HL-60 (cell line): Measurements from ENCODE around the gene IL1RN.

Experiments
- DNase-seq, 2 experiments: peaks; one replicate each; pipeline ENCODE4 v3.0.0-alpha.2; 2010 to 2020; ENCODE audit warnings: low read depth in 1 of 2, low spot score in 1 of 2
- H3K27ac ChIP-seq: fragments of 250-450 bp; sonication (Bioruptor Pico); replicated peaks from 2 replicates; pipeline ENCODE4 v1.5.1; 2020; ENCODE audit warnings: mild to moderate bottlenecking, moderate library complexity
- H3K27me3 ChIP-seq: fragments of 250-450 bp; sonication (Bioruptor Pico); 2 replicates; pipeline ENCODE4 v1.5.1; 2021; ENCODE audit warnings: mild to moderate bottlenecking, moderate library complexity; ENCODE audit not compliant: insufficient read depth, poor library complexity, severe bottlenecking
- H3K4me3 ChIP-seq: replicated peaks from 2 replicates; pipeline ENCODE4 v1.5.1; 2011; ENCODE audit warnings: mild to moderate bottlenecking, control low read depth, low read length; ENCODE audit not compliant: insufficient read depth
- CTCF ChIP-seq: IDR thresholded peaks from one replicate; pipeline ENCODE4 v1.5.1; 2011; ENCODE audit warnings: low read length, control low read depth, inconsistent platforms; ENCODE audit not compliant: insufficient read depth
- GABPA ChIP-seq: IDR thresholded peaks from 2 replicates; pipeline ENCODE4 v1.6.1; 2012; ENCODE audit warnings: low read depth
- POLR2AphosphoS5 ChIP-seq: IDR thresholded peaks from 2 replicates; pipeline ENCODE4 v1.6.1; 2012; ENCODE audit warnings: low read depth
- SPI1 ChIP-seq: IDR thresholded peaks from 2 replicates; pipeline ENCODE4 v1.6.1; 2012; ENCODE audit warnings: low read depth, mild to moderate bottlenecking, borderline replicate concordance
- TF ChIP-seq, protein P1 (sequence below): IDR thresholded peaks from 2 replicates; pipeline ENCODE4 v1.6.1; 2012; ENCODE audit warnings: low read depth; ENCODE audit not compliant: insufficient replicate concordance

The IL1RN gene

GRCh38 chr2:113133704-113134598 is 6.6 kb downstream of the IL1RN start:
- no peak overlapping the region for H3K4me3 ChIP-seq
- H3K27ac ChIP-seq: no peak overlapping the region
- no peaks in the 10 kb centered on the region for H3K27me3 ChIP-seq
- TF ChIP-seq CTCF: no peak
- no peak for TF ChIP-seq POLR2AphosphoS5
- TF ChIP-seq SPI1: no peak
- no peak for TF ChIP-seq GABPA
- TF ChIP-seq, protein P1, sequence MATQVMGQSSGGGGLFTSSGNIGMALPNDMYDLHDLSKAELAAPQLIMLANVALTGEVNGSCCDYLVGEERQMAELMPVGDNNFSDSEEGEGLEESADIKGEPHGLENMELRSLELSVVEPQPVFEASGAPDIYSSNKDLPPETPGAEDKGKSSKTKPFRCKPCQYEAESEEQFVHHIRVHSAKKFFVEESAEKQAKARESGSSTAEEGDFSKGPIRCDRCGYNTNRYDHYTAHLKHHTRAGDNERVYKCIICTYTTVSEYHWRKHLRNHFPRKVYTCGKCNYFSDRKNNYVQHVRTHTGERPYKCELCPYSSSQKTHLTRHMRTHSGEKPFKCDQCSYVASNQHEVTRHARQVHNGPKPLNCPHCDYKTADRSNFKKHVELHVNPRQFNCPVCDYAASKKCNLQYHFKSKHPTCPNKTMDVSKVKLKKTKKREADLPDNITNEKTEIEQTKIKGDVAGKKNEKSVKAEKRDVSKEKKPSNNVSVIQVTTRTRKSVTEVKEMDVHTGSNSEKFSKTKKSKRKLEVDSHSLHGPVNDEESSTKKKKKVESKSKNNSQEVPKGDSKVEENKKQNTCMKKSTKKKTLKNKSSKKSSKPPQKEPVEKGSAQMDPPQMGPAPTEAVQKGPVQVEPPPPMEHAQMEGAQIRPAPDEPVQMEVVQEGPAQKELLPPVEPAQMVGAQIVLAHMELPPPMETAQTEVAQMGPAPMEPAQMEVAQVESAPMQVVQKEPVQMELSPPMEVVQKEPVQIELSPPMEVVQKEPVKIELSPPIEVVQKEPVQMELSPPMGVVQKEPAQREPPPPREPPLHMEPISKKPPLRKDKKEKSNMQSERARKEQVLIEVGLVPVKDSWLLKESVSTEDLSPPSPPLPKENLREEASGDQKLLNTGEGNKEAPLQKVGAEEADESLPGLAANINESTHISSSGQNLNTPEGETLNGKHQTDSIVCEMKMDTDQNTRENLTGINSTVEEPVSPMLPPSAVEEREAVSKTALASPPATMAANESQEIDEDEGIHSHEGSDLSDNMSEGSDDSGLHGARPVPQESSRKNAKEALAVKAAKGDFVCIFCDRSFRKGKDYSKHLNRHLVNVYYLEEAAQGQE: no peak
- no peak for DNase-seq

GRCh38 chr2:113134717-113135116 is 7.3 kb downstream of the IL1RN start:
- no peak for DNase-seq
- H3K27me3 ChIP-seq: no peaks in the 10 kb centered on the region
- no peak for TF ChIP-seq CTCF
- TF ChIP-seq, protein P1: no peak
- TF ChIP-seq SPI1: no peak
- no peak for TF ChIP-seq POLR2AphosphoS5
- no peak for TF ChIP-seq GABPA
- no peak overlapping the region for H3K4me3 ChIP-seq
- H3K27ac ChIP-seq: no peak overlapping the region

- no peak for DNase-seq
- no peak overlapping the region for H3K27ac ChIP-seq
- H3K27me3 ChIP-seq: no peaks in the 10 kb centered on the region
- H3K4me3 ChIP-seq: no peak overlapping the region
- TF ChIP-seq, protein P1: no peak
- TF ChIP-seq CTCF (no peak), SPI1 (no peak), POLR2AphosphoS5 (no peak), GABPA (no peak)
These were observed 7.9 kb downstream of the IL1RN start for GRCh38 chr2:113135317-113135716.
